ENCODE data around the gene C1orf159.

DNA sequence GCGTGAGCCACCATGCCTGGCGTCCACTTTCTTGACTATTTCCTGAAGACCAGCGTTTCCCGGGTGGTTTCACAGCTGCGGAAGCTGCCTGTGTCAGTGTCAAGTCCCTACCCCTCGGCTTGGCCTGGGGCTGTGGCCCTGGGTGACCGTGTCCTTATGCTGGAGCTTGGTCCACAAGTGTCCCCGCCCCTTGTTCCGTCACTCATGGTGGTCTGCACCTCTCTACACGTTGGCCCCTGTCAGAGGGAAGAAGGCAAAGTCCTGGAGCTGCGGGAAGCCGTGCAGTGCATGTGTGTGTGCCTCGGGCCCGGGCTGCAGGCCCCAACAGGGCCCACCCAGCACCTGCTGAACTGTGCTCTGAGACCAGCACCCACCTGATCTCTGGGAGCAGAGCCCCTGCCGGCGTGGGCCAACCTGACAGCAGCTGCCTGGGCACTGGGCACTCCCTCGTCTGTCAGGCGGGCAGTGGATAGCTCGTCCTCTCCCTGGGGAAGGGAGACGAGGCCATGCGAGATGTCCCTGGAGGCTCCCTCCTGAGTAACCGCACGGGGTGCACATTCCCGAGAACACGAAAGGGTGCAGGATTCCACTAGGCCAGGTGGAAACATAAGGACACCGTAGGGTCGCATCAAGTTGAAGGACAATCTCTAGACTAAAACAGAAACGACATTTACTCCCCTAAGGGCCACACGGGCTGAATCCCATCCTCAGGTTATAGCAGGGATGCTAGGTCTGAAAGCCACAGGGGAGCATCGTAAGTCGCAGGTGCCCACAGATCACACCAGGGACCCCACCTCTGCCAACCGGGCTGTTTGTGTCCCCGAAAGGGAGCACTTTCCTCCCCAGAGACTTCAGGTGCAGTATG lies 2.4 kb upstream of the C1orf159 start:
- TF ChIP-seq, protein P1, sequence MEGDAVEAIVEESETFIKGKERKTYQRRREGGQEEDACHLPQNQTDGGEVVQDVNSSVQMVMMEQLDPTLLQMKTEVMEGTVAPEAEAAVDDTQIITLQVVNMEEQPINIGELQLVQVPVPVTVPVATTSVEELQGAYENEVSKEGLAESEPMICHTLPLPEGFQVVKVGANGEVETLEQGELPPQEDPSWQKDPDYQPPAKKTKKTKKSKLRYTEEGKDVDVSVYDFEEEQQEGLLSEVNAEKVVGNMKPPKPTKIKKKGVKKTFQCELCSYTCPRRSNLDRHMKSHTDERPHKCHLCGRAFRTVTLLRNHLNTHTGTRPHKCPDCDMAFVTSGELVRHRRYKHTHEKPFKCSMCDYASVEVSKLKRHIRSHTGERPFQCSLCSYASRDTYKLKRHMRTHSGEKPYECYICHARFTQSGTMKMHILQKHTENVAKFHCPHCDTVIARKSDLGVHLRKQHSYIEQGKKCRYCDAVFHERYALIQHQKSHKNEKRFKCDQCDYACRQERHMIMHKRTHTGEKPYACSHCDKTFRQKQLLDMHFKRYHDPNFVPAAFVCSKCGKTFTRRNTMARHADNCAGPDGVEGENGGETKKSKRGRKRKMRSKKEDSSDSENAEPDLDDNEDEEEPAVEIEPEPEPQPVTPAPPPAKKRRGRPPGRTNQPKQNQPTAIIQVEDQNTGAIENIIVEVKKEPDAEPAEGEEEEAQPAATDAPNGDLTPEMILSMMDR (IDR thresholded peaks at IDR 0.05; ENCODE audit: low read depth, low read length), result no peak
- no peak for TF ChIP-seq MYC (IDR thresholded peaks at IDR 0.05; ENCODE audit: low read depth, low read length)
